Heart left ventricle (tissue), 16 donors: Measurements from ENCODE around the gene HSPB2. TPM values are rescaled to one million over a fixed set of nuclear protein-coding genes. Genes with fewer than 3 reads are reported as not detected.

Experiments
- ATAC-seq, 4 donors: fragments of 200-7000 bp; cut with Tn5 transposase; one replicate each; pipeline ENCODE4 v1.9.1; 2020 to 2022; ENCODE audit warnings: moderate library complexity in 4 of 4, mild to moderate bottlenecking in 3 of 4, moderate number of reproducible peaks in 1 of 4
- DNase-seq, 5 donors: peaks; one replicate each; pipeline ENCODE4 v3.0.0-alpha.2; 2020
- H3K27ac ChIP-seq, 12 donors: fragments of 200-600 bp; sonication (generic) in 4 of 12; one replicate each; pipeline versions ENCODE4 v1.5.0 to v1.8.0; 2016 to 2022; ENCODE audit warnings: mild to moderate bottlenecking in 2 of 12
- H3K27me3 ChIP-seq, 9 donors: fragments of 200-600 bp; sonication (generic) in 2 of 9; one replicate each; pipeline versions ENCODE4 v1.5.1 to v1.8.0; 2016 to 2022; ENCODE audit warnings: mild to moderate bottlenecking in 3 of 9
- H3K36me3 ChIP-seq, 9 donors: fragments of 200-600 bp; sonication (generic) in 2 of 9; one replicate each; pipeline versions ENCODE4 v1.5.0 to v1.8.0; 2018 to 2022; ENCODE audit warnings: mild to moderate bottlenecking in 2 of 9
- H3K4me1 ChIP-seq, 12 donors: fragments of 200-600 bp; sonication (generic) in 4 of 12; one replicate each; pipeline versions ENCODE4 v1.5.0 to v1.8.0; 2016 to 2022; ENCODE audit warnings: mild to moderate bottlenecking in 3 of 12
- H3K4me3 ChIP-seq, 12 donors: fragments of 200-600 bp; sonication (generic) in 4 of 12; one replicate each; pipeline versions ENCODE4 v1.5.0 to v1.8.0; 2017 to 2022; ENCODE audit warnings: mild to moderate bottlenecking in 9 of 12, moderate library complexity in 4 of 12
- H3K9me3 ChIP-seq, 12 donors: fragments of 200-600 bp; sonication (generic) in 4 of 12; one replicate each; pipeline versions ENCODE4 v1.5.0 to v1.8.0; 2016 to 2022; ENCODE audit warnings: mild to moderate bottlenecking in 1 of 12
- POLR2A ChIP-seq, 2 donors: fragments of 450-650 bp; IDR thresholded peaks; one replicate each; pipeline ENCODE4 v1.6.1; 2017; ENCODE audit warnings: antibody characterized with exemption in 2 of 2, mild to moderate bottlenecking in 2 of 2, moderate library complexity in 2 of 2
- WGBS, 4 donors: extraction: QIAGEN DNeasy Blood & Tissue Kit in 2 of 4; methylation state at CpG; one replicate each; pipeline versions ENCODE4 v1.1.5 to v1.1.7; 2013 to 2018; 5-methylcytosine and 5-hydroxymethylcytosine counted together
- intact Hi-C, 10 donors: fragments of 100-400 bp; cut with DNase I; formaldehyde crosslinking; loops; one replicate each; pipeline versions ENCODE4 v1.11.1 to v1.14.2; 2022
- polyA plus RNA-seq, 2 donors: library from polyadenylated mRNA; stranded (reverse); fragments of 200-250 nt; gene quantifications; one replicate each; pipeline ENCODE4 v1.2.3, GENCODE V29; 2013
- total RNA-seq, 9 donors: library from RNA; depleted of rRNA in 2 of 9; stranded (reverse); fragments of >200 nt in 2 of 9; fragmentation: NEBNext Ultra II Directional in 3 of 9; extraction: Animal tissue kit (Norgen Biotek cat#: 25700) in 3 of 9; gene quantifications; one replicate each; pipeline versions ENCODE4 v1.1.0 to v1.2.4, GENCODE V29; 2016 to 2023
- TF ChIP-seq, protein P1 (sequence below), 12 donors: fragments of 200-600 bp; sonication (generic) in 4 of 12; IDR thresholded peaks; one replicate each; pipeline versions ENCODE4 v1.5.0 to v1.8.0; 2018 to 2022; ENCODE audit warnings: antibody characterized with exemption in 12 of 12, mild to moderate bottlenecking in 5 of 12
- donor health status: ischemic (EF 13 %, LVEDD 7.1; RV severe dilation, severe dysfunction).
- donor health status: healthy with polysubstance abuse.
- donor health status: DM: no; HTN: yes; CAD: no.
- donor health status: DM: no; HTN: no; CAD: no.
- donor health status: ischemic (EF 25% LVEDD 6.9; RV normal size, moderate dysfunction).
- donor health status: ischemic (EF 25% LVEDD 5.7; RV mildly dilated, moderate dysfunction).
- donor health status: healthy.
- donor health status: DM: yes; HTN: yes; CAD: no.
- donor health status: ischemic (EF 35%, LVEDD 5.7; RV mildly dilated, moderate dysfunction).
- donor health status: nonischemic (EF 11% LVEDD 7.7; RV severe dilation, severe dysfunction).
- donor health status: DM: yes; HTN: yes; CAD: no.
- donor health status: PGD.
- donor health status: ischemic (EF 29% LVEDD 5.4; RV normal size, mild dysfunction).
- donor health status: nonischemic (EF 23%, LVEDD 6.1; RV moderate dilation, normal function).

Gene HSPB2
- total and polyA plus RNA-seq, 11 donors: 5.5 to 67.9 (median 23.4) TPM

DNA sequence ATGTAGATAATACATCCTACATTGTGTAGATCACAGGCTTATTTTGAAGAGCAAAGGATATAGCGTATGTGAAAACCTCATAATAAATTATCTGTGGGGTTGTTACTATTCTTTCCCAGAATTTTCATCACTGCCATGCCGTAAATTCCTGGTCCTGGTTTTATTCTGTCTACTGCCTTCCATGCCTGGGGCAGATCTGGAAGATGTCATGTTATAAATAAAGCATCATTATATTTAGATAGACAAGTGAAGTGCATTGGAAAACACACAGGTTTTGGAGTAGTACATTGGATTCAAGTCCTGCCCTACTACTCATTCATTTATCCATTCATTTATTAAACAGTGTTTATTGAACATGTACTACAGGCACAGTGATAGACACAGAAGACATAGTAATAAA lies 8.4 kb downstream of the HSPB2 start:
- DNase-seq: no peak
- Histone ChIP-seq H3K27me3 (no peaks in the 10 kb centered on the region), H3K27ac (peak overlapping the region in 7 of 12 donors; percentile 4 to 96 (median 27)), H3K36me3 (no peaks in the 10 kb centered on the region), H3K4me3 (no peak overlapping the region), H3K9me3 (no peaks in the 10 kb centered on the region), H3K4me1 (peaks cover 0 to 57% (median 27%) of the 10 kb centered on the region in 12 donors)
- ATAC-seq: peak in 2 of 4 donors; percentile 20 to 53
- intact Hi-C loops: loop anchor here in 2 of 10 donors (5.0 to 10.0 kb wide), 2 partner anchors 44 to 164 kb away; partner anchors contain the start of genes CFAP68 (in 1 of the 2), FDXACB1 (in 1 of the 2), SDHD (in 1 of the 2) and TIMM8B (in 1 of the 2)
- no peak for TF ChIP-seq POLR2A (IDR thresholded peaks at IDR 0.05)
- TF ChIP-seq, protein P1, sequence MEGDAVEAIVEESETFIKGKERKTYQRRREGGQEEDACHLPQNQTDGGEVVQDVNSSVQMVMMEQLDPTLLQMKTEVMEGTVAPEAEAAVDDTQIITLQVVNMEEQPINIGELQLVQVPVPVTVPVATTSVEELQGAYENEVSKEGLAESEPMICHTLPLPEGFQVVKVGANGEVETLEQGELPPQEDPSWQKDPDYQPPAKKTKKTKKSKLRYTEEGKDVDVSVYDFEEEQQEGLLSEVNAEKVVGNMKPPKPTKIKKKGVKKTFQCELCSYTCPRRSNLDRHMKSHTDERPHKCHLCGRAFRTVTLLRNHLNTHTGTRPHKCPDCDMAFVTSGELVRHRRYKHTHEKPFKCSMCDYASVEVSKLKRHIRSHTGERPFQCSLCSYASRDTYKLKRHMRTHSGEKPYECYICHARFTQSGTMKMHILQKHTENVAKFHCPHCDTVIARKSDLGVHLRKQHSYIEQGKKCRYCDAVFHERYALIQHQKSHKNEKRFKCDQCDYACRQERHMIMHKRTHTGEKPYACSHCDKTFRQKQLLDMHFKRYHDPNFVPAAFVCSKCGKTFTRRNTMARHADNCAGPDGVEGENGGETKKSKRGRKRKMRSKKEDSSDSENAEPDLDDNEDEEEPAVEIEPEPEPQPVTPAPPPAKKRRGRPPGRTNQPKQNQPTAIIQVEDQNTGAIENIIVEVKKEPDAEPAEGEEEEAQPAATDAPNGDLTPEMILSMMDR (IDR thresholded peaks at IDR 0.05): no peak
- 30 to 61% (median 56%) methylated on average over 2 of the region's 2 CpGs for WGBS, 4 donors

DNA sequence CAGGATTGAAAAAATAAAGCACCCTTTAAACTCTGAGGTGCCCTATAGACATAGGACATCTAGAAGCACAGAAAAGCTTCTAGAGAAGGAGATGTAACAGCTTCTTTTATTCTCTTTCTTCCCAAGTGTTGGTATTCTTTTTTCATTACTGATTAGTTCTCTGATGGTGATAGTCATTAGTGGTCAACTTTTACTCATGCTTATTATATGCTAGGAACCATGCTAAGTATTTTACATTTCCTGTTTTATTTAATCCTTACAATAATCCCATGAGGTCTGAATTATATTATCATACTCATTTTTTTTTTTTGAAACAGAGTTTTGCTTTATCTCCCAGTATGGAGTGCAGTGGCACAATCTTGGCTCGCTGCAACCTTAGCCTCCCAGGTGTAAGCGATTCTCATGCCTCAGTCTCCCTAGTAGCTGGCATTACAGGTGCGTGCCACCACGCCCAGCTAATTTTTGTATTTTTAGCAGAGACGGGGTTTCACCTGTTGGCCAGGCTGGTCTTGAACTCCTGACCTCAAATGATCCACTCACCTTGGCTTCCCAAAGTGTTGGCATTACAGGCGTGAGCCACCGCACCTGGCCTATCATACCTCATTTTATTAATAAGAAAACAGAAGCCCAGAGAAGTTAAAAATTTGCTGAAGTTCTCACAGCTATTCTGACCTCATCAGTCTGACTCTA lies 9.2 kb downstream of the HSPB2 start:
- ATAC-seq (no peak), DNase-seq (no peak)
- H3K4me1 ChIP-seq: peaks cover 0 to 65% (median 34%) of the 10 kb centered on the region in 12 donors
- no peak overlapping the region for H3K4me3 ChIP-seq
- peak overlapping the region in 7 of 12 donors; percentile 88 to 98 (median 93) for H3K27ac ChIP-seq
- no peaks in the 10 kb centered on the region for H3K36me3 ChIP-seq
- 88 to 91% (median 90%) methylated on average over 7 of the region's 7 CpGs for WGBS, 4 donors
- intact Hi-C loops: loop anchor here in 2 of 10 donors (5.0 to 10.0 kb wide), 2 partner anchors 44 to 163 kb away; partner anchors contain the start of genes CFAP68 (in 1 of the 2), FDXACB1 (in 1 of the 2), SDHD (in 1 of the 2) and TIMM8B (in 1 of the 2)
- TF ChIP-seq, protein P1 (IDR thresholded peaks at IDR 0.05): no peak
- TF ChIP-seq POLR2A (IDR thresholded peaks at IDR 0.05): no peak
- no peaks in the 10 kb centered on the region for H3K9me3 ChIP-seq
- H3K27me3 ChIP-seq: no peaks in the 10 kb centered on the region

DNA sequence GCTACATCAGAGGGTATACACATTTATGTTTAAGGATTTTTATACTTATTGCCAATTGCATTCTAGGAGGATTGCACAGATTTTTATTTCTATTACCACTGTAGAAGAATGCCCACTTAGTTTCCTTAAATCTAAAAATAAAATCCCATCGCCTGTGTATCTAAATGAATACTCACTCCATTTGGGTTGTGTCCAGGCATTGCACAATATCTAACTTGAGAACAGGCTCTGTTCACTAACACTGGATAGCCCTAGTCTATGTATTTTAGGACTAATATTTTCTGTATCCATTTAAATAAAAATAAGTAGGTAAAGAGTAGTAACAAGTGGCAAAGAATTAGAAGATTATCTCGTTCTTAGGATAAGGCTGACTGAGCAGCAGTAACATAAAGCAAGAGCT lies 10.3 kb downstream of the HSPB2 start:
- TF ChIP-seq, protein P1 (IDR thresholded peaks at IDR 0.05): no peak
- TF ChIP-seq POLR2A (IDR thresholded peaks at IDR 0.05): no peak
- peak overlapping the region; percentile 74 to 98 (median 91) for H3K27ac ChIP-seq
- H3K36me3 ChIP-seq: no peaks in the 10 kb centered on the region
- no peaks in the 10 kb centered on the region for H3K9me3 ChIP-seq
- intact Hi-C loops: loop anchor here in 2 of 10 donors (5.0 to 10.0 kb wide), 2 partner anchors 46 to 162 kb away; partner anchors contain the start of genes CFAP68 (in 1 of the 2), FDXACB1 (in 1 of the 2), SDHD (in 1 of the 2) and TIMM8B (in 1 of the 2)
- WGBS, 4 donors: 4 to 6% (median 5%) methylated on average over 2 of the region's 2 CpGs
- ATAC-seq (peak in 3 of 4 donors; percentile 16 to 39 (median 33)), DNase-seq (peak in 3 of 5 donors; percentile 46 to 80 (median 68))
- H3K4me1 ChIP-seq: peaks cover 0 to 71% (median 39%) of the 10 kb centered on the region in 12 donors
- H3K27me3 ChIP-seq: no peaks in the 10 kb centered on the region
- H3K4me3 ChIP-seq: peak overlapping the region in 9 of 12 donors; percentile 5 to 50 (median 26)

DNA sequence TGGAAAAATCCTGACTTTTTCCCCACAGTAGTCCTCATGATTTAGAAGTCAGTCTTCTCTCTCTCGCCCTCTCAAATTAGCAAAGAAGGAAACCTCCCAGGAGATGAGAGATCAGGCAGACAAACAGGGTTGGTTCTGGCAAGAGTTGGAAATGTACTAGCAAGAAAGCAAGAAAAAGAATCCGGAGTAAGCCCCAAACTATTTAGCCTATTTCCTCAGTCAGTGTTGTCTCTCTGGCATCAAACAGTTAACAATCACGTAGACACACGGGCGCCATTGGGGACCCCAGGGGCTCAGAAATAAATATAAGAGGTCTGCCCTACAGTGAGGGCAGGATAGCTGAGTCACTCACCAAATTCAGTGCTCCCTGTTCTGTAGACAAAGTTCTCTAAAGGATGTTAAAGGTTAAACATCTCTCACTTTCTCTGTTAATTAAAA lies 10.8 kb downstream of the HSPB2 start:
- DNase-seq (peak in 1 of 5 donors; percentile 15), ATAC-seq (peak in 1 of 4 donors; percentile 2)
- TF ChIP-seq, protein P1 (IDR thresholded peaks at IDR 0.05): no peak
- no peak for TF ChIP-seq POLR2A (IDR thresholded peaks at IDR 0.05)
- Histone ChIP-seq H3K4me3 (peak overlapping the region in 9 of 12 donors; percentile 5 to 50 (median 26)), H3K36me3 (no peaks in the 10 kb centered on the region), H3K27ac (peak overlapping the region; percentile 74 to 98 (median 91)), H3K9me3 (no peaks in the 10 kb centered on the region), H3K27me3 (no peaks in the 10 kb centered on the region), H3K4me1 (peaks cover 0 to 66% (median 39%) of the 10 kb centered on the region in 12 donors)
- intact Hi-C loops: loop anchor here in 2 of 10 donors (5.0 to 10.0 kb wide), 2 partner anchors 46 to 161 kb away; partner anchors contain the start of genes CFAP68 (in 1 of the 2), FDXACB1 (in 1 of the 2), SDHD (in 1 of the 2) and TIMM8B (in 1 of the 2)
- 6 to 26% (median 16%) methylated on average over 5 of the region's 5 CpGs for WGBS, 4 donors
